Kidney glomerular epithelial cell (primary cell): Measurements from ENCODE around the gene PRXL2C.

Experiments used
- DNase-seq: peaks from one replicate; lab custom pipeline; 2025; lab: John Stamatoyannopoulos, UW

The PRXL2C gene

DNA sequence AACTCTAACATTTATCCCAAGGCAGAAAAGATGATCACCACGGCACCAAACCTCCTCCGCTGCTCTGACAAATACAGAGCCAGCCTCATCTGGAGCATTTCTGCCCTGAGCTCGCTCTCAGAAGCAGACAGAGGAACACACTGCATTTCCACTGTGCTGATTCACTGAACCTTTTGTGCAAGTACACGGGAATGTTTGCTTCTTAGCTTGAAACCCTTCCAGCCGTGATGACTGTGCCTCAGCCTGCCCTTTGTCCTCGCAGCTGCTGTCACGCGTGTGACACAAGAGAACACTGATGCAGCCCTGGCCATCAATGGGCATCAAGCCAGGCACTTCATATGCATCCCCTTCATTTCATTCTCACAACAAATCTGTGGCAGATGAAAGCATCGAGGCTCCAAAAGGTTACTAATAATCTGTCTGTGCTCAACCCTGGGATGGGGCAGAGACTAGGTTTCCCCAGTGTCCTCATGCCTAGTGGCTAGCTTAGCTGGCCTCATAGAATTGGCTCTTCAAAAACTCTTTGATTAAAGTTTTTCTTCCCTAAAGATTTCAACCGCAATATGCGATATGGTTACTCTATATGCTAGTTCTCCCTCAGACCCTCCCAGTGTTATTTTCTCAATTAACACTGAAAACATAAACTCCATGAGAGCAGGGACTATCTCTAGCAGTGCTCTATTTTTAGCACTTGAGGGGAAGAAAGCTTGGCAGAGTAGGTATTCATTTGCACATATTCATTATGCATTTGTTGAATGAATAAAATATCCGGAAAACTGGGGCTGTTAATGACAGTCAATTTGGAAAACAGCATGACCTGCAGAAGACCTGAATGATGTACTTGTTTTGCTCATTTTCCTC lies 42.8 kb downstream of the PRXL2C start:
- peak; percentile 75 for DNase-seq

DNA sequence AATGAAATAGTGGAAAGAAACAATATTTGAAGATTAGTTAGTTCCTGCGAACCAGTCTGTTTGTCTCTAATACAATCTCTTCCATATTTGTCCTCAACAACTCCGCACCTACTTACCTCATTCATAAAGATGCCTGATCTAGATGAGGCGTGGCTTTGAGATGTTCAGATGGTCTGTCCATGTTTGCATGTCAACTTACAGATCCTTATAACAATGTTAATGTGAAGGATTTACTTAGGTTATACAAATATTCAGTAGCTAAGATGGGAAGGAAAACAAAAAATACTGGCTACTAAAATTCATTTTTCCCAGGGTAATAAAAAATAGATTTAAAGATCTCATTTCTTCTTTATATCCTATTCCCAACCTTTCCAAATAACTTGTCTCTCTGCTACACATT lies 43.8 kb downstream of the PRXL2C start:
- DNase-seq: no peak

DNA sequence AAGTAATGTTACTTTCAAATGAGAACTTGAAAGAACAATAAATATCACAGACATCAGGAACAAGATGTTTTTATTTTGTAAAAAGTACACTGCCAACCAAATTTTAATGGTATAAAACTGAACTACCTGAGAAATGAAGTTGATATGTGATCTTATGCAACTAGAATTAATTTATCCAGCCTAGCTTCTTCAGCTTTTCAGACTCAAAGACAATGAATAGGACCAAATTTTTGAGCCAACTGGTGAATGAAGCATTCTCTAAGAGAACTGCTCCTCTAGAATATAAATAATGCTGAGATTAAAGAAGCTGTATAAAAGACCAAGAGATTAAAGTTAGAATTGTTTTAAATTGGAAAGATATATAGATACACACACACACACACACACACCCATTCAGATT lies 45.4 kb downstream of the PRXL2C start:
- no peak for DNase-seq

DNA sequence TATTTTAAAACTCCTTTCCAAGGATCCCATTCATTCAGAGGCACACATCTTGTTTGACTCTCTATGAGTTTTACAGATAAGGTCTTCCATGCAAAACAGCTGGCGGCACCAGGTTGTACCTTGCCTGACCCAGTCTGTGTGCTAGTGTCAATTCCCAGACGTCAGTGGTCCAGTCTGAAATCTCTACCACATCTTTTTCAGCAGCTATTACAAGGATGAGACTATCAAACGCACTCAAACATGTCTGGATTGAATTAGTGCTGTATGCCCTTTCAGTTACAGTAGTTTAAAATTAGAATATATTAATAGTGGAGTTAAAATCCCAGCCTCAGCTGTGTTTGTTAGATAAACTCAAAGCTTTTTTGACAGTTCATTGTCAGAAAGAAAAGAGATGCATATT lies 47.1 kb downstream of the PRXL2C start:
- no peak for DNase-seq

DNA sequence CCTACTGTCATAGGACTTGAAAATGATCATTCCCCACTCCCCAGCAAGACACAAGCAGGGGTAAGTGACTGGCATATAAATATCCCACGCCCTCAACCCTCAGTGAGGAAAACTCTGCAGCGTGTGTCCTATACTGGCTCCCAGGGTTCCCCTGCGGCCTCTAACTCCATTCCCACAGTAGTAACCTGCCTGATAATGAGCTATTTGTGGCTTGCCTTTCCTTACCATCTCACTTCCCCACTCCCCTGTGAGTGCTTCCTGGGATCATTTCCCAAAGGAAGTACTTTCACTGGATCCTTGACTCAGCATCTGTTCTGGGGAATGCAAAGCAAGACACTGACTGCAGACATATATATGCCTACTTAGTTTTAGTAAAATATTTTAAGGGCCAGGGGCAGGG lies 49.8 kb downstream of the PRXL2C start:
- DNase-seq: no peak

DNA sequence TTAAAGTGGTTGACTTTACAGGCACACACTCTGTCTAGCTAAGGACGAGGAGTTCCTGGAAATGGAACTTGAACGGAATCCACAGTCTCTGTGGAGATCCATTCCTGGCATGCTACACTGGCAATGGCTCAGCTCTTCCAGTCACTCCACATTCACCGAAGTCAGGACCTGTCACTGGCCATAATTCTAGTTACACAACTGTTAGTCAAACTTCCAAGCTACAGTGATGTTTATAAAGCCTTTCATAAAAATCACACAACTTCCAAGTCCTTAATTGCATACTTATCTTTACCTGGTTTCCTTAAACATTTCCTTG lies 51.2 kb downstream of the PRXL2C start:
- DNase-seq: no peak

DNA sequence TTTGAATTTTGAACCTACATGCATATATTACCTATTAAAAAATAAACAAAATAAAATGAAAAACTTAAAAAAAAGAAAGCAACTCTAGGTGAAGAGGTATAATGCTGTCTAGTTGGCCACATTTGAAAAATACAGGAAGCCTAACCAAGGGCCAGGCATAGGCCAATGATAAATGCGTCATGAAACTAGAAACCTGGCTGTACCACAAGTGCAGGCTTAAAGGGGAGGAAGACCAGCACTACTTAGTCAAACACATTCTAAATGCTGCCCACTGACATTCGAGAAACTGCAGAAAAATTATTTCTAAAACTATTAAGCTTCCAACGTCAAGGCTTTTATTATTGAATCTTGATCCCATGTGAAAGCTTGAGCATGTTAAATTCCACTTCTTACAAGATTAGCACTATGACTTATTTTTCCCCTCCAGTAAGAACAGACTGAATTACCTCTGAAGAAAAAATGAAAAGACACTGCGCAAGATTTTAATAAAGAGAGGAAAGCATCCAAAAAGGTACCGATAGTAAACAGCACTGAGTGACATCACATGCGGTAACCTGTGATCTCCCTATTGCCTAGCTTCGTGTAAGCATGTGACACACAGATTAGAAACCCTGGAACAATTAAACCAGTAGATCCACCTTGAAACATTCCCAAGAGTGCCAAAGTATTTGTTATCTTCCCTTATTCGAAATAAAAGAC lies 51.7 kb downstream of the PRXL2C start:
- DNase-seq: no peak

DNA sequence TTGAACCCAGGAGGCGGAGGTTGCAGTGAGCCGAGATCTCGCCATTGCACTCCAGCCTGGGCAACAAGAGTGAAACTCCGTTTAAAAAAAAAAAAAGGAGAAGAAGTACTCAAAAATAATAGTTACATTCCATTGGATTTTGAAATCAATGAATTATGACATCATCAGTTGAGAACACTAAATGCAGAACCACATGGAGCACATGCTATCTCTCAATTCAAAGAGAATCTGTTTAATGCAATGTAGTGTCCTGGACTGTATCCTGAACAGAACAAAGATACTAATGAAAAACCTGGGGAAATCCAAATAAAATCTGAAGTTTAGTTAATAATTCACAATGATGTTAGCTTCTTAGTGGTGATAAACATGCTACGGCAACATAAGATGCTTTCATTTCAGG lies 55.8 kb downstream of the PRXL2C start:
- DNase-seq: no peak

DNA sequence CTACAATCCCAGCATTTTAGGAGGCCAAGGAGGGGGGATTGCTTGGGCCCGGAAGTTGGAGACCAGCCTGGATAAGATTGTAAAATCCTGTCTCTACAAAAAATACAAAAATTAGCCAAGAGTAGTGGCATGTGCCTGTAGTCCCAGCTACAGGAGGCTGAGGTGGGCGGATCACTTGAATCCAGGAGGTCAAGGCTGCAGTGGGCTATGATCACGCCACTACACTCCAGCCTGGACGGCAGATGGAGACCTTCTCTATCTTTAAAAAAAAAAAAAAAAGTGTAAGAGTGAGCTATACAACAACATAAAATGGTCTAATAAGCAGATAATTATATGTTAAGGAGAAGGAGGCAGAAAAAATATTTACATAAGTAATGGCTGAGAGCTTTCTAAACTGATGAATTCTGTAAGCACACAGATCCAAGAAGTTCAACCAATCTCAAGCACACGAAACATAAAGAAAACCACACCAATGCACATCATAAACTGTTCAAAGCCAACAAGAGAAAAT lies 58.5 kb downstream of the PRXL2C start:
- no peak for DNase-seq
